Nephron (organoid): ENCODE measurements around the gene BTRC.

Experiments
- H3K27ac Mint-ChIP-seq, 3 experiments: 2 replicates each; pipeline ENCODE4 v1.8.0; 2020; ENCODE audit warnings: mixed read lengths in 3 of 3, mild to moderate bottlenecking in 2 of 3, moderate library complexity in 1 of 3
- H3K27me3 Mint-ChIP-seq: 2 replicates; pipeline ENCODE4 v1.8.0; 2021; ENCODE audit warnings: low read depth, mild to moderate bottlenecking, moderate library complexity, mixed read lengths
- H3K36me3 Mint-ChIP-seq: 2 replicates; pipeline ENCODE4 v1.8.0; 2020; ENCODE audit warnings: low read depth, mixed read lengths
- H3K4me1 Mint-ChIP-seq: 2 replicates; pipeline ENCODE4 v1.8.0; 2020; ENCODE audit warnings: mixed read lengths
- H3K4me3 Mint-ChIP-seq, 3 experiments: 2 replicates each; pipeline ENCODE4 v1.8.0; 2020; ENCODE audit warnings: mild to moderate bottlenecking in 3 of 3, mixed read lengths in 3 of 3, moderate library complexity in 2 of 3
- H3K9me3 Mint-ChIP-seq: 2 replicates; pipeline ENCODE4 v1.8.0; 2020; ENCODE audit warnings: mixed read lengths
- CTCF ChIP-seq, 3 experiments: fragments of 200-600 bp; sonication (generic); IDR thresholded peaks; one replicate each; pipeline ENCODE4 v1.5.0; 2021; ENCODE audit warnings: antibody characterized with exemption in 3 of 3; ENCODE audit not compliant: unreplicated experiment in 3 of 3

BTRC gene

GRCh38 chr10:101552442-101552841 lies 198.5 kb downstream of the BTRC start:
- Mint-ChIP-seq H3K9me3 (no peaks in the 10 kb centered on the region), H3K4me1 (no peaks in the 10 kb centered on the region), H3K27ac (no peak overlapping the region), H3K36me3 (peaks cover 65% of the 10 kb centered on the region), H3K4me3 (no peak overlapping the region), H3K27me3 (no peaks in the 10 kb centered on the region)
- no peak for TF ChIP-seq CTCF (IDR thresholded peaks at IDR 0.05; ENCODE audit: unreplicated experiment in 3 of 3)

DNA sequence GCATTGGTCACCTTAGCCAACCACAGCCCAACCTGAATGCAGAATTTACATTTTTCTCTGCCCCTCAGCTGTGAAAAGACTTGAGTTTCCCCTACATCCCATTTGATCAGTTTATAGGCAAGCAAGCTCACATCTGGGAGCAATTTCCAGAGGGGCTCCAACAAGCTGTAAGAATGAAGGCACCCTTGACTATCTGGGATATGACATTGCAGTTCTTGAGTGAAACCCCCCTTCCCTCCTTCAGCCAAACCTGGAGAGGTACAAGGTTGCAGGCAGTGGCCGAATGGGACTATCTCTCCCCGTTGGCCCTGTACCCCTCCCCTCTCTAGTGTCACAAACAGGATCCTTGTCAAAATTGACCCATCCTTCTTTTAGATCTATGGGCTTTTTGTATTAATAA lies 203.6 kb downstream of the BTRC start:
- peaks cover 8% of the 10 kb centered on the region for H3K4me1 Mint-ChIP-seq
- no peak for TF ChIP-seq CTCF (IDR thresholded peaks at IDR 0.05; ENCODE audit: unreplicated experiment in 3 of 3)
- H3K9me3 Mint-ChIP-seq = no peaks in the 10 kb centered on the region
- no peak overlapping the region for H3K27ac Mint-ChIP-seq
- peaks cover 39% of the 10 kb centered on the region for H3K36me3 Mint-ChIP-seq
- H3K4me3 Mint-ChIP-seq = no peak overlapping the region
- H3K27me3 Mint-ChIP-seq = peaks cover 26% of the 10 kb centered on the region

GRCh38 chr10:101558204-101558603 lies 204.2 kb downstream of the BTRC start:
- H3K27me3 Mint-ChIP-seq = peaks cover 26% of the 10 kb centered on the region

DNA sequence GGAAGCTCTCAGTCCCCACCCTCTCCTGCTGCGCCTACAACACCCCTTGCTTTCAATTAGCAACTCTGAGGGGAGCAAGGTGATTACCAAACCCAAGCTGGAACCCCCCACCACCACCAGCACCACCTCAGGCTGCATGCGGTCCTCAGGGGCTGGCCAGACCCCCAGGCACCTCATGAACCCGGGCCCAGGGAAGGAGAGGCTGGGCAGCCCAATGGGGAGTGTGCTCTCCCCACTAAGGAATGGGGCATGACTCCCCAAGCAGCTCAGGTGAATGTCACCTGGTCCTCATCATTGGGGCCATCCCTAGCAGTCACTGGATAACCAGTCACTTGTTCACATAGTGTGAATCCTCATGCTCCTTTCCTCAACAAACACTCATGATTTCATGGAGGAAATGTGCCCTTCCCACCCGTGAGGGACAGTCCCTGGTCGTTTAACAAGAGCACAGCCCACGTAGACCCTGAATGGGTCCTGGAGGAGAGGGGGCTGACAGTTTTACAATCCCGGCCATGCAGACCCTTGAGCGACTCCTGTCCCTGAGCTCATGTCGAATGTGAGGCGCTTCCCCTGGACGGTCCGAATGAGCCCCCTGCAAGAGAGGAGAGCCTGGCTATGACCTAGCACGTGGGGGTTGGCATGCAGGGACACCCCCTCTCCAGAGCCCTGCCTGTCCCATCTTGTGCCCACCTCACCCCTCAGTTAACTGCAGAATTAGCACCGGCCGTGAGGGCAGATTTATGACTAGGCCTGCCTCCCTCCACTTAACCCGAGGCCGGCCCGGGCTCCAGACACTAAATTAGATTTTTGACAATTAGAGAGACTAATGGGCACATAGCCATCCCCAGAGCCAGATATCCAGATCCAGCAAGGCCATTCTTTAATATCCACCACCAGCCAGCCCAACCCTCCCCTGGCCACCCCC lies 205.0 kb downstream of the BTRC start:
- no peak for TF ChIP-seq CTCF (IDR thresholded peaks at IDR 0.05; ENCODE audit: unreplicated experiment in 3 of 3)
- H3K4me1 Mint-ChIP-seq = peaks cover 8% of the 10 kb centered on the region
- H3K9me3 Mint-ChIP-seq = no peaks in the 10 kb centered on the region
- peaks cover 25% of the 10 kb centered on the region for H3K36me3 Mint-ChIP-seq
- H3K27ac Mint-ChIP-seq = no peak overlapping the region
- H3K4me3 Mint-ChIP-seq = no peak overlapping the region
- peaks cover 32% of the 10 kb centered on the region for H3K27me3 Mint-ChIP-seq

More at GRCh38 chr10:101558204-101558603, 204.2 kb downstream of the BTRC start:
- no peak overlapping the region for H3K4me3 Mint-ChIP-seq
- no peak overlapping the region for H3K27ac Mint-ChIP-seq
- H3K4me1 Mint-ChIP-seq = peaks cover 8% of the 10 kb centered on the region
- no peaks in the 10 kb centered on the region for H3K9me3 Mint-ChIP-seq
- no peak for TF ChIP-seq CTCF (IDR thresholded peaks at IDR 0.05; ENCODE audit: unreplicated experiment in 3 of 3)
- H3K36me3 Mint-ChIP-seq = peaks cover 32% of the 10 kb centered on the region

DNA sequence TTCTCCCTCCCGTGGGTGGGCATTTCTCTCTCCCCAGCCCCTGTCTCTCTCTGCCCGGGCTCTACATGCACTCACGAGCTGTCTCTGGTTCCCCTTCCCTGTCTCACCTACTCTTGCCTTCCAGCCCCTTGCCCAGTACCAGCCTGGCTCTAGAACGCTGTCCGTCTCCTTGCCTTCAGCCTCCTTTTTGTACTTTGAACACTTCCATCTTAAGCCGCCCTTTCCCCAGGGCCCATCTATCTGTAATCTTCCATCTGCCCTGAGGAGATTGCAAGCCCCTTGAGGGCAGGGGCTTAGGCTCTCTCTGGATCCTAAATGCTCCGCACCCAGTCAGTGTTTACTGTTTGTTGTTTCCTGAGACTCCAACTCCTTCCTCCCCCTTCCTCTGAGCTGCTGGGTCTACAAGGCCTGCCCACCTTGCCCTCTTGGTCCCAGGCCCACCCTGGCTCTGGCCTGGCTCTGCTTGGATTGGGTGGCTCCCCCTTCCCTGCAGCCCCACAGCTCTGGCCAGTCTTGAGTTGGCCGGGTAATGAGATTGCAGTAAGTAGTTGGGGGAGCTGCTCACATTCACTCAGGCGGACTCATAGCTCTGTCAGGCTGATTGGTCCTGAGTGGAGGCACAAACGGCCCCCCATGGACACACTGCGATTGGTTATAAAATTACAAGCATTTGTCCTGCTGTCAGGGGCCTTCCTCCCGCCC lies 205.8 kb downstream of the BTRC start:
- H3K27ac Mint-ChIP-seq = no peak overlapping the region
- H3K4me3 Mint-ChIP-seq = no peak overlapping the region
- peaks cover 8% of the 10 kb centered on the region for H3K4me1 Mint-ChIP-seq
- no peaks in the 10 kb centered on the region for H3K9me3 Mint-ChIP-seq
- H3K36me3 Mint-ChIP-seq = peaks cover 17% of the 10 kb centered on the region
- peaks cover 38% of the 10 kb centered on the region for H3K27me3 Mint-ChIP-seq
- TF ChIP-seq CTCF (IDR thresholded peaks at IDR 0.05; ENCODE audit: unreplicated experiment in 3 of 3) = no peak
